Neural progenitor cell (in vitro differentiated cells): ENCODE results near the gene VCL. TPM values are rescaled to one million over a fixed set of nuclear protein-coding genes. Genes with fewer than 3 reads are reported as not detected.

Source experiments
- DNase-seq: peaks from one replicate; pipeline ENCODE4 v3.0.0-alpha.2; 2016; ENCODE audit warnings: low spot score
- H2AFZ ChIP-seq: fragments of 200-600 bp; sonication (generic); replicated peaks from 2 replicates; pipeline ENCODE4 v1.6.1; 2016; ENCODE audit warnings: antibody characterized with exemption
- H3F3A ChIP-seq: fragments of 200-600 bp; sonication (generic); 2 replicates; pipeline ENCODE4 v1.6.1; 2016; ENCODE audit warnings: antibody characterized with exemption, low read depth
- H3K27ac ChIP-seq: fragments of 200-600 bp; sonication (generic); 2 replicates; pipeline ENCODE4 v1.5.1; 2016; ENCODE audit warnings: mild to moderate bottlenecking
- H3K27me3 ChIP-seq: fragments of 200-600 bp; sonication (generic); 2 replicates; pipeline ENCODE4 v1.6.1; 2016; ENCODE audit warnings: mild to moderate bottlenecking, moderate library complexity
- H3K36me3 ChIP-seq: fragments of 200-600 bp; sonication (generic); 2 replicates; pipeline ENCODE4 v1.5.1; 2016
- H3K4me1 ChIP-seq: fragments of 200-600 bp; sonication (generic); 2 replicates; pipeline ENCODE4 v1.6.1; 2016; ENCODE audit warnings: mixed run types
- H3K4me2 ChIP-seq: fragments of 200-600 bp; sonication (generic); 2 replicates; pipeline ENCODE4 v1.6.1; 2016
- H3K4me3 ChIP-seq: fragments of 200-600 bp; sonication (generic); 2 replicates; pipeline ENCODE4 v1.5.1; 2016
- H3K79me2 ChIP-seq: fragments of 200-600 bp; sonication (generic); 2 replicates; pipeline ENCODE4 v1.6.1; 2016; ENCODE audit warnings: low read depth
- H3K9ac ChIP-seq: fragments of 200-600 bp; sonication (generic); 2 replicates; pipeline ENCODE4 v1.6.1; 2016
- H3K9me3 ChIP-seq: fragments of 200-600 bp; sonication (generic); 2 replicates; pipeline ENCODE4 v1.5.1; 2016; ENCODE audit warnings: low read depth
- H4K20me1 ChIP-seq: fragments of 200-600 bp; sonication (generic); 2 replicates; pipeline ENCODE4 v1.6.1; 2016; ENCODE audit warnings: low read depth
- H3K27ac Mint-ChIP-seq: 3 replicates; pipeline ENCODE4 v1.8.0; 2021; ENCODE audit warnings: mixed read lengths
- H3K27me3 Mint-ChIP-seq: 2 replicates; pipeline ENCODE4 v1.8.0; 2022; ENCODE audit warnings: low read depth, mild to moderate bottlenecking, inconsistent platforms, moderate library complexity, mixed read lengths; ENCODE audit not compliant: insufficient read depth
- H3K36me3 Mint-ChIP-seq: 3 replicates; pipeline ENCODE4 v1.8.0; 2021; ENCODE audit warnings: mixed read lengths
- H3K4me1 Mint-ChIP-seq: 3 replicates; pipeline ENCODE4 v1.8.0; 2021; ENCODE audit warnings: mixed read lengths
- H3K4me3 Mint-ChIP-seq: 3 replicates; pipeline ENCODE4 v1.8.0; 2021; ENCODE audit warnings: mild to moderate bottlenecking, moderate library complexity, mixed read lengths
- H3K9me3 Mint-ChIP-seq: 3 replicates; pipeline ENCODE4 v1.8.0; 2020; ENCODE audit warnings: mixed read lengths
- CTCF ChIP-seq: fragments of 200-600 bp; sonication (generic); IDR thresholded peaks from 2 replicates; pipeline ENCODE4 v1.5.1; 2017; ENCODE audit warnings: antibody characterized with exemption, mild to moderate bottlenecking
- EZH2 ChIP-seq: fragments of 200-600 bp; sonication (generic); IDR thresholded peaks from 2 replicates; pipeline ENCODE4 v1.6.1; 2017; ENCODE audit warnings: antibody characterized with exemption, mild to moderate bottlenecking, moderate library complexity
- EZH2phosphoT487 ChIP-seq: fragments of 200-600 bp; sonication (generic); IDR thresholded peaks from 2 replicates; pipeline ENCODE4 v1.6.1; 2017; ENCODE audit warnings: antibody characterized with exemption
- total RNA-seq: library from RNA; depleted of rRNA; stranded (reverse); fragments of >200 nt; gene quantifications from 2 replicates; pipeline ENCODE4 v1.2.3, GENCODE V29; 2015; ENCODE audit warnings: low replicate concordance

The VCL gene
- total RNA-seq, 1 donor from 2014 or later, result 96.9 TPM

DNA sequence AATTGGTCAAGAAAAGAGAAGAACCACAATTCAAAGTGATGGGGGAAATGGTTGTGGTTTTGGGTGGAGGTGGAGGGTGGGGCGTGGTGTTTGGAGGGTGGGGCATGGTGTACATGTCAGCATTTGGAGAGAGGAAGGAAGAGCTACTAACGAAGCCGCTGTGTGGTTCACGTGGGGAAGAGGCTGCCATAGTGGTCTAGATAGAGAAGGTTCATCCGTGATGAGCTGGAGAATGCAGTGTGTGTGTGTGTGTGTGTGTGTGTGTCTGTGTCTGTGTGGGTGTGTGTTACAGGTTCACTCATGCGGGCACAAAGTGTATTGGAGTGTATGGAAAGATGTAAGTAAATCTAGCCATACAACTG, 6.1 kb upstream of the VCL start:
- H3K27ac ChIP-seq, result no peak overlapping the region
- no peak overlapping the region for H3K9ac ChIP-seq
- peaks cover 14% of the 10 kb centered on the region for H3F3A ChIP-seq
- no peaks in the 10 kb centered on the region for H3K79me2 ChIP-seq
- DNase-seq, result no peak
- TF ChIP-seq CTCF (no peak), EZH2 (no peak), EZH2phosphoT487 (no peak)
- no peaks in the 10 kb centered on the region for H3K9me3 Mint-ChIP-seq
- H3K4me3 Mint-ChIP-seq, result no peak overlapping the region
- H3K27me3 Mint-ChIP-seq, result peaks cover 2% of the 10 kb centered on the region
- no peak overlapping the region for H3K27ac Mint-ChIP-seq
- H3K4me2 ChIP-seq, result no peak overlapping the region
- peaks cover 10% of the 10 kb centered on the region for H3K4me1 ChIP-seq
- H2AFZ ChIP-seq, result no peak overlapping the region
- no peaks in the 10 kb centered on the region for H3K36me3 ChIP-seq
- H3K9me3 ChIP-seq, result no peaks in the 10 kb centered on the region
- H4K20me1 ChIP-seq, result no peaks in the 10 kb centered on the region
- H3K4me1 Mint-ChIP-seq, result peaks cover 19% of the 10 kb centered on the region
- no peaks in the 10 kb centered on the region for H3K27me3 ChIP-seq
- H3K4me3 ChIP-seq, result no peak overlapping the region
- peaks cover 2% of the 10 kb centered on the region for H3K36me3 Mint-ChIP-seq

- Histone ChIP-seq H3K9ac (no peak overlapping the region), H3K79me2 (peaks cover 1% of the 10 kb centered on the region), H3K4me2 (no peak overlapping the region), H3K36me3 (no peaks in the 10 kb centered on the region), H3F3A (peaks cover 16% of the 10 kb centered on the region), H3K9me3 (no peaks in the 10 kb centered on the region), H2AFZ (peak overlapping the region; percentile 37), H3K4me1 (peaks cover 12% of the 10 kb centered on the region), H3K4me3 (no peak overlapping the region), H4K20me1 (peaks cover under 1% of the 10 kb centered on the region), H3K27me3 (no peaks in the 10 kb centered on the region), H3K27ac (no peak overlapping the region)
- Mint-ChIP-seq H3K27ac (peak overlapping the region; percentile 25), H3K4me3 (no peak overlapping the region), H3K36me3 (peaks cover 2% of the 10 kb centered on the region), H3K9me3 (no peaks in the 10 kb centered on the region), H3K27me3 (peaks cover 2% of the 10 kb centered on the region), H3K4me1 (peaks cover 19% of the 10 kb centered on the region)
- no peak for DNase-seq
- no peak for TF ChIP-seq CTCF
- no peak for TF ChIP-seq EZH2phosphoT487
- TF ChIP-seq EZH2, result no peak
Observed at GRCh38 chr10:73992899-73993788, 4.8 kb upstream of the VCL start.

- no peak for TF ChIP-seq EZH2
- no peak for TF ChIP-seq EZH2phosphoT487
- no peak for TF ChIP-seq CTCF
- Histone ChIP-seq H3K9me3 (no peaks in the 10 kb centered on the region), H3K4me2 (no peak overlapping the region), H3K79me2 (peaks cover 20% of the 10 kb centered on the region), H3K4me3 (no peak overlapping the region), H3K27me3 (no peaks in the 10 kb centered on the region), H4K20me1 (peaks cover 18% of the 10 kb centered on the region), H3K4me1 (peaks cover 21% of the 10 kb centered on the region), H3K36me3 (no peaks in the 10 kb centered on the region), H3K27ac (no peak overlapping the region), H2AFZ (peak overlapping the region; percentile 30), H3F3A (peaks cover 35% of the 10 kb centered on the region), H3K9ac (no peak overlapping the region)
- H3K9me3 Mint-ChIP-seq, result no peaks in the 10 kb centered on the region
- H3K4me1 Mint-ChIP-seq, result peaks cover 26% of the 10 kb centered on the region
- DNase-seq, result no peak
- H3K27me3 Mint-ChIP-seq, result peaks cover 6% of the 10 kb centered on the region
- H3K4me3 Mint-ChIP-seq, result no peak overlapping the region
- peaks cover 5% of the 10 kb centered on the region for H3K36me3 Mint-ChIP-seq
- H3K27ac Mint-ChIP-seq, result peak overlapping the region; percentile 42
Observed at GRCh38 chr10:73995035-73995358, 2.9 kb upstream of the VCL start.
